Nephron (organoid): Measurements from ENCODE around the gene DNAJC15.

ENCODE experiments used
- H3K27ac Mint-ChIP-seq, 3 experiments: 2 replicates each; pipeline ENCODE4 v1.8.0; 2020; ENCODE audit warnings: mixed read lengths in 3 of 3, mild to moderate bottlenecking in 2 of 3, moderate library complexity in 1 of 3
- H3K27me3 Mint-ChIP-seq: 2 replicates; pipeline ENCODE4 v1.8.0; 2021; ENCODE audit warnings: low read depth, mild to moderate bottlenecking, moderate library complexity, mixed read lengths
- H3K36me3 Mint-ChIP-seq: 2 replicates; pipeline ENCODE4 v1.8.0; 2020; ENCODE audit warnings: low read depth, mixed read lengths
- H3K4me1 Mint-ChIP-seq: 2 replicates; pipeline ENCODE4 v1.8.0; 2020; ENCODE audit warnings: mixed read lengths
- H3K4me3 Mint-ChIP-seq, 3 experiments: 2 replicates each; pipeline ENCODE4 v1.8.0; 2020; ENCODE audit warnings: mild to moderate bottlenecking in 3 of 3, mixed read lengths in 3 of 3, moderate library complexity in 2 of 3
- H3K9me3 Mint-ChIP-seq: 2 replicates; pipeline ENCODE4 v1.8.0; 2020; ENCODE audit warnings: mixed read lengths
- CTCF ChIP-seq, 3 experiments: fragments of 200-600 bp; sonication (generic); IDR thresholded peaks; one replicate each; pipeline ENCODE4 v1.5.0; 2021; ENCODE audit warnings: antibody characterized with exemption in 3 of 3; ENCODE audit not compliant: unreplicated experiment in 3 of 3

DNAJC15 gene

GRCh38 chr13:43079392-43079931, 56.1 kb downstream of the DNAJC15 start:
- Mint-ChIP-seq H3K27me3 (no peaks in the 10 kb centered on the region), H3K27ac (no peak overlapping the region), H3K4me3 (no peak overlapping the region), H3K4me1 (peaks cover 24% of the 10 kb centered on the region), H3K36me3 (peaks cover 31% of the 10 kb centered on the region), H3K9me3 (no peaks in the 10 kb centered on the region)
- no peak for TF ChIP-seq CTCF (IDR thresholded peaks at IDR 0.05; ENCODE audit: unreplicated experiment in 3 of 3)

- TF ChIP-seq CTCF (IDR thresholded peaks at IDR 0.05; ENCODE audit: unreplicated experiment in 3 of 3): no peak
- Mint-ChIP-seq H3K9me3 (no peaks in the 10 kb centered on the region), H3K27ac (peak overlapping the region in 1 of 3 experiments; percentile 47), H3K36me3 (peaks cover 31% of the 10 kb centered on the region), H3K27me3 (no peaks in the 10 kb centered on the region), H3K4me3 (no peak overlapping the region), H3K4me1 (peaks cover 21% of the 10 kb centered on the region)
Observed at GRCh38 chr13:43080199-43080598, 56.8 kb downstream of the DNAJC15 start.

DNA sequence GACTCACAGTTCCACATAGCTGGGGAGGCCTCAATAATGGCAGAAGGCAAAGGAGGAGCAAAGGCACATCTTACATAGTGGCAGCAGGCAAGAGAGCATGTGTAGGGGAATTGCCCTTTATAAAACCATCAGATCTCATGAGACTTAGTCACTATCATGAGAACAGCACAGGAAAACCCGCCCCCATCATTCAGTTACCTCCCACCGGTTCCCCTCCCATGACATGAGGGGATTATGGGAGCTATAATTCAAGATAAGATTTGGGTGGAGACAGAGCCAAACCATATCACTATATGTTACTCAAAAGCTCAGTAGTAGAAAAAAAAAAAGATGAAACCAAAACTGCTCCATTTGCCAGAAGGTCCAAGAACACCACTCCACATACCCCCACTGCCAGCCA, 58.5 kb downstream of the DNAJC15 start:
- peaks cover 31% of the 10 kb centered on the region for H3K36me3 Mint-ChIP-seq
- no peak overlapping the region for H3K4me3 Mint-ChIP-seq
- H3K27me3 Mint-ChIP-seq: no peaks in the 10 kb centered on the region
- TF ChIP-seq CTCF (IDR thresholded peaks at IDR 0.05; ENCODE audit: unreplicated experiment in 3 of 3): no peak
- H3K4me1 Mint-ChIP-seq: peaks cover 32% of the 10 kb centered on the region
- H3K27ac Mint-ChIP-seq: peak overlapping the region in 2 of 3 experiments; percentile 36 to 45
- H3K9me3 Mint-ChIP-seq: no peaks in the 10 kb centered on the region

- H3K36me3 Mint-ChIP-seq: peaks cover 40% of the 10 kb centered on the region
- H3K4me3 Mint-ChIP-seq: no peak overlapping the region
- TF ChIP-seq CTCF (IDR thresholded peaks at IDR 0.05; ENCODE audit: unreplicated experiment in 3 of 3): no peak
- H3K9me3 Mint-ChIP-seq: no peaks in the 10 kb centered on the region
- no peaks in the 10 kb centered on the region for H3K27me3 Mint-ChIP-seq
- peaks cover 27% of the 10 kb centered on the region for H3K4me1 Mint-ChIP-seq
- H3K27ac Mint-ChIP-seq: peak overlapping the region in 1 of 3 experiments; percentile 62
Observed at GRCh38 chr13:43083750-43084149, 60.4 kb downstream of the DNAJC15 start.

DNA sequence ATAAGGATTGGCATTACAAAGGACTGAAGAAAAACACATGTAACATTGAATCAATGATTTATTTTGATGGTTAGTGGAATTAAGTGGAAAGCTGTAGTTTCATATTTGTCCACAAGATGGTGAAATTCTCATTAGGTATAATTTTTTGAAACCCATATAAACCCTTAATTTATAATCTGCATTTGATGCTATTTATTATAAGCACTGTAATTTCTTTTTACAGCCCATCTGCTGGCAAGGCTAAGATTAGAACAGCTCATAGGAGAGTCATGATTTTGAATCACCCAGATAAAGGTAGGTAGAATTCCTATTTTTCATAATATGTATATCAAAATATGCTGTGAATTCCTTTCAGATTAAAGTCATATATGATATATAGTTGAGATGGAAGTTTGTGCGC, 62.2 kb downstream of the DNAJC15 start:
- H3K36me3 Mint-ChIP-seq: peaks cover 46% of the 10 kb centered on the region
- H3K9me3 Mint-ChIP-seq: peaks cover 5% of the 10 kb centered on the region
- peaks cover 27% of the 10 kb centered on the region for H3K4me1 Mint-ChIP-seq
- no peaks in the 10 kb centered on the region for H3K27me3 Mint-ChIP-seq
- peak overlapping the region in 2 of 3 experiments; percentile 4 to 34 for H3K27ac Mint-ChIP-seq
- peak; percentile 59 to 79 (median 59) for TF ChIP-seq CTCF (IDR thresholded peaks at IDR 0.05; ENCODE audit: unreplicated experiment in 3 of 3)
- no peak overlapping the region for H3K4me3 Mint-ChIP-seq

GRCh38 chr13:43086181-43086580, 62.8 kb downstream of the DNAJC15 start:
- peaks cover 43% of the 10 kb centered on the region for H3K36me3 Mint-ChIP-seq
- peaks cover 27% of the 10 kb centered on the region for H3K4me1 Mint-ChIP-seq
- H3K4me3 Mint-ChIP-seq: no peak overlapping the region
- no peak for TF ChIP-seq CTCF (IDR thresholded peaks at IDR 0.05; ENCODE audit: unreplicated experiment in 3 of 3)
- peaks cover 5% of the 10 kb centered on the region for H3K9me3 Mint-ChIP-seq
- peak overlapping the region; percentile 4 to 49 (median 40) for H3K27ac Mint-ChIP-seq
- H3K27me3 Mint-ChIP-seq: no peaks in the 10 kb centered on the region
